GM11168 (cell line): Measurements from ENCODE around the gene CFAP107.
"Not testable (repeated sequence)": the region's sequence is repeated elsewhere in the genome, so short reads cannot be mapped to it uniquely, and the experiment has no call there.

Experiments
- in situ Hi-C: fragments of 300-500 bp; cut with MboI; formaldehyde crosslinking; loops from one replicate; pipeline ENCODE4 v1.12.0; 2022; ENCODE audit warnings: low sequenced_read_pairs; ENCODE audit not compliant: unreplicated experiment

The CFAP107 gene

GRCh38 chr1:12745992-12746323 lies at the start of gene CFAP107:
CFAP107 (plus strand) TSS chr1:12746200; CDS start chr1:12746431, 231 bp downstream.
- in situ Hi-C loops, result no loop called here

- in situ Hi-C loops, result no loop called here
Observed at GRCh38 chr1:12696658-12697057, 49.3 kb upstream of the CFAP107 start.

GRCh38 chr1:12697397-12697796 lies 48.6 kb upstream of the CFAP107 start:
- in situ Hi-C loops, result no loop called here

GRCh38 chr1:12703821-12704451 lies 42.1 kb upstream of the CFAP107 start:
- in situ Hi-C loops, result no loop called here

- in situ Hi-C loops, result no loop called here
Observed at GRCh38 chr1:12706061-12706460, 39.9 kb upstream of the CFAP107 start.

- in situ Hi-C loops, result no loop called here
Observed at GRCh38 chr1:12708396-12709090, 37.5 kb upstream of the CFAP107 start.

GRCh38 chr1:12709091-12709491 lies 36.9 kb upstream of the CFAP107 start:
- in situ Hi-C loops, result no loop called here

GRCh38 chr1:12709696-12710095 lies 36.3 kb upstream of the CFAP107 start:
- in situ Hi-C loops, result no loop called here

- in situ Hi-C loops, result no loop called here
Observed at GRCh38 chr1:12711536-12711935, 34.5 kb upstream of the CFAP107 start.

- in situ Hi-C loops, result no loop called here
Observed at GRCh38 chr1:12712076-12712475, 33.9 kb upstream of the CFAP107 start.

GRCh38 chr1:12712929-12713328 lies 33.1 kb upstream of the CFAP107 start:
- in situ Hi-C loops, result no loop called here

- in situ Hi-C loops, result not testable (repeated sequence)
Observed at GRCh38 chr1:12713651-12714050, 32.3 kb upstream of the CFAP107 start.

- in situ Hi-C loops, result no loop called here
Observed at GRCh38 chr1:12714710-12715475, 31.1 kb upstream of the CFAP107 start.

- in situ Hi-C loops, result no loop called here
Observed at GRCh38 chr1:12715896-12716437, 30.0 kb upstream of the CFAP107 start, which contains the start of gene AADACL3. AADACL3 (plus strand) TSS chr1:12716110; CDS start chr1:12716177, 67 bp downstream.

GRCh38 chr1:12717301-12717838 lies 28.6 kb upstream of the CFAP107 start:
- in situ Hi-C loops, result no loop called here

- in situ Hi-C loops, result no loop called here
Observed at GRCh38 chr1:12722626-12723025, 23.4 kb upstream of the CFAP107 start.

GRCh38 chr1:12728391-12728790 lies 17.6 kb upstream of the CFAP107 start:
- in situ Hi-C loops, result no loop called here

GRCh38 chr1:12730156-12730555 lies 15.8 kb upstream of the CFAP107 start:
- in situ Hi-C loops, result no loop called here

GRCh38 chr1:12731084-12731483 lies 14.9 kb upstream of the CFAP107 start:
- in situ Hi-C loops, result not testable (repeated sequence)

- in situ Hi-C loops, result no loop called here
Observed at GRCh38 chr1:12734651-12735050, 11.3 kb upstream of the CFAP107 start.

GRCh38 chr1:12738934-12739333 lies 7.1 kb upstream of the CFAP107 start:
- in situ Hi-C loops, result no loop called here
